HG03060 (cell line): ENCODE results near the gene CYTH4.
"Not testable (repeated sequence)": the region's sequence is repeated elsewhere in the genome, so short reads cannot be mapped to it uniquely, and the experiment has no call there.

ENCODE experiments used
- ATAC-seq: cut with Tn5 transposase; IDR thresholded peaks from one replicate; pipeline ENCODE4 v1.9.1; 2021; ENCODE audit warnings: low read depth, moderate number of reproducible peaks; ENCODE audit not compliant: unreplicated experiment

The CYTH4 gene, protein sequence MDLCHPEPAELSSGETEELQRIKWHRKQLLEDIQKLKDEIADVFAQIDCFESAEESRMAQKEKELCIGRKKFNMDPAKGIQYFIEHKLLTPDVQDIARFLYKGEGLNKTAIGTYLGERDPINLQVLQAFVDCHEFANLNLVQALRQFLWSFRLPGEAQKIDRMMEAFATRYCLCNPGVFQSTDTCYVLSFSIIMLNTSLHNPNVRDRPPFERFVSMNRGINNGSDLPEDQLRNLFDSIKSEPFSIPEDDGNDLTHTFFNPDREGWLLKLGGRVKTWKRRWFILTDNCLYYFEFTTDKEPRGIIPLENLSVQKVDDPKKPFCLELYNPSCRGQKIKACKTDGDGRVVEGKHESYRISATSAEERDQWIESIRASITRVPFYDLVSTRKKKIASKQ

DNA sequence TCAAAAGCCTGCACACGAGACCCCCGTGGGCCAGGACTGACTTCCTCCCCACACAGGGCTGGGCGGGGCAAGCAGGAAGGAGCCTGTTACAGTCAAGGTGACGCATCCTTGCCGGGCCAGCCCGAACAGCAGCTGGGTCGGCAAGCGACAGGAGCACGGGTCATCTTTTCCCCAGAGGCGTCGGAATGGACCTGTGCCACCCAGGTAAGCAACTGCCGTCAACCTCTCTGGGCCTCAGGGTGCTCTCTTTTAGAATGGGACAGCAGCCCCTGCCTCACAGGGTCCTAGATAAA, at the start of gene CYTH4:
TSS of gene CYTH4 (plus strand) at position 124 of the 293 bp plus-strand sequence. CDS start at position 186, 62 bp downstream.
- no peak for ATAC-seq

DNA sequence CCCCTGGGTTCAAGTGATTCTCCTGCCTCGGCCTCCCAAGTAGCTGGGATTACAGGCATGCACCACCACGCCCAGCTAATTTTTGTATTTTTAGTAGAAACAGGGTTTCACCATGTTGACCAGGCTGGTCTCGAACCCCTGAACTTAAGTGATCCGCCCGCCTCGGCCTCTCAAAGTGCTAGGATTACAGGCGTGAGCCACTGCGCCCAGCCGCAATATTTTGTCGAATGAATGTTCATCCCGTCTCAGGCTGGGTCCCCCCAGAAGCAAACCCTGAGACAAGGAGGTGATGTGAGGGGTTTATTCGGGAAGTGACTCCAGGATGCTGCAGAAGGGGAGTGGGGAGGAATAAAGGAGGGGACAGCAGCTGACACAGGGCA, 48.9 kb upstream of the CYTH4 start:
- not testable (repeated sequence) for ATAC-seq

DNA sequence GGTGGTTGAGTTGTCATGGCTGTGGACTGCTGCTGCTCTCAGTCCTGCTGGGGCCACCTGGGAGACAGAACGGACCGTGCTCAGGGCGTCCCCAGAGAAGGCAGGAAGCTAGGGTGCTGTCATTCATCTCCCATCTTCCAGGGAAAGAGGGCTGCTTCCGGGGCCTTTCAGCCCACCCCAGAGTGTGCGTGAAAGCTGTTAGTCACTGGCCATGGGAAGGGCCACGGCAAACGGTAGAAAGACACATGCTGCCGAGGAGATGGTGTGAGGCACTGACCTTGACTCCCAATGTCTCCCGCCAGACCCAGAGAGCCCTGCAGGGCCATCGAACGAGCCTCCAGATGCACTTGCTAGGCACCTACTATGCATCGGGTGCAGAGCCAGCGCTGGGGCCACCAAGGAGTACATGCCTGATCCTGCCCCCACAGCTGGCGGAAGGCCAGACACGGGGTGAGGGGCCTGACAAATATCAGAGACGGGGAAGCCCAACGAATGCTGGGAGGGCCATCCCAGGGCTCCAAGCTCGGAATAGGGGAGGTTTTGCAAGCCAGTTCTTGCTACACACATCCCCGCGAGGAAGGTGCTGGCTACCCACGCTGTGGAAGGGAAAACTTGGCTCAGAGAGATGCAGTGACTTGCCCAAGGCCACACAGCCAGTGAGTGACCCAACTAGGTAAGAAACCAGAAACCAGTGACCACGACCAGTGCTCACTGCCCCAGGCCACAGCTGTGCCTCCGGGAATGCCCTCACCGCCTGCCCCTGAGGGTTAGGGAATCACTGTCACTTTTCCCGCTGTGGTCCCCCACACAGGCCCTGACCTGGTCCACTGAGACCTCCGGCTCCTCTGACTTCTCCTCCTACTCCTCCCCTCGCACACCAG, 48.3 kb upstream of the CYTH4 start:
- no peak for ATAC-seq

DNA sequence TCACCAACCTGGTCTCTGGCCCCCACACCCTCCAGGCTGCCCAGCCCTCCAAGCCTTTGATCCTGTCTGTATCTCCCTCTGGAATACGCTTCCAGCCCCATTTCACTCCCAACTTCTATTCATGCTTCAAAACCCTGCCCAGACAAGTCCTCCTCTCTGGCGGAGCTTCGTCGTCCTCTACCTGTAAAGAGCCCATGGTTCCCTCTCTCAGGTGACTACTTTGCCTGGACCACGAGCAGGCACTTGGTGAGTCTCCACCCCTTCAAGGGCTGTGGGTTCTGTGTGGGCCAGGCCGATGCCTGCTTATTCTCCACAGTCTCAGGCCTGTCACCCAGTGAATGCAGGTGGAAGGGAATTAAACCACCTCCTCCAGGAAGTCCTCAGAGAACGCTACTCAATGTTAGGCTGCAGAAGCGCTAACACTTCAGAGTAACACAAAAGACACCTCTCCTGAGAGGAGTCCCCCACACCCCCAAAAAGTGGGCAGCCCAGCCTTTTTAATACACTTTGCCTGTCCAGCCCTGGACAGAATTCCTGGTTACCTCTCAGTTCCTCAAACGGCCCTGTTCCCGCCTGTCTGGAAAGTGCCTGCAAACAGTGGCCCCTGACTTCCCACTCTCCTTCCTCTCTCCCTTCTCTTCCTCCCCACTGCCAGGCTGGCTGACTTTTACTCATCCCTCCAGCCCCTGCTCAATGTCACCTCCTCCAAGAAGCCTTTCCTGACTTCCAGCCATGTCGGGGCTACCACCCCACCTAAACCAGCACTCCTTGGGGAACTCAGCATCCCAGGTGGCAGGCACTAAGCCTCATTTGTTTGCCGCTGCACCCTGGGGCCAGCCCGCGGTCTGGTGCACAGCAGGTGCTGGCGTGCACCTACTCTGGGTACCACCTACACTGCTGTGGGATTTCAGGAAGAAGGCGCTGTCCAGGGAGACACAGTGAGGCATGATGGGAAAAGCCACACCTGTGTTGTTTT, 47.3 kb upstream of the CYTH4 start:
- no peak for ATAC-seq

DNA sequence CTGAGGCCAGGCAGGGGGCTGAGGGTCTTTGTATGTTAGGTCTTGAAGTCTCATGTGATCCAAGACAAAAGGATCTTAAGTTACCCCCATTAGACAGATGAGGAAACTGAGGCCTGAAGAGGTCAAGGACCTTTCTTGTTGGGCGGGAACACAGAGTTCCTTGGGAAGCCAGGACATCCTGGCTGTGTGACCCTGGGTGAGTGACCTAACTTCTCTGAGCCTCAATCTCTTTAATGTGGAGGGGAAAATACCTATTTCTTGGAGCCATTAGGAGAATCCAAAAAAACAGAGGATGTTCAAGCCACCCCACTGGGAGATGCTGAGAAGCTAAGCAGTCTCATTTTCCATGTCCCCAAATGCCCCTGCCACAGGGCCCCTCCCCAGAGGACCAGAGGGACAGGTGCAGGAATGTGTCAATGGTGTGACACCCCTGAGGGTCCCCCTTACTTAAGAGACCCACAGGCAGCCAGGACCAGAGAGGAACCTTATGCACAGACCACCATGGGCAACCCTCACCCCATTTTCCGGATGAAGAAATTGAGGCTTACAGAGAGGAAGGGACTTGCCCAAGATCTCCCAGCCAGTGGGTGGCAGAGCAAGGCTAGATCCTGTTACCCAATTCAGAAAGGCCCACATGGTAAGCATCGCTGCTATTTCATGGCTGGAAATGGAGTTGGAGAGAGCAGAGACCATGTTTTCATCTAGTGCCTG, 46.3 kb upstream of the CYTH4 start:
- ATAC-seq: no peak

DNA sequence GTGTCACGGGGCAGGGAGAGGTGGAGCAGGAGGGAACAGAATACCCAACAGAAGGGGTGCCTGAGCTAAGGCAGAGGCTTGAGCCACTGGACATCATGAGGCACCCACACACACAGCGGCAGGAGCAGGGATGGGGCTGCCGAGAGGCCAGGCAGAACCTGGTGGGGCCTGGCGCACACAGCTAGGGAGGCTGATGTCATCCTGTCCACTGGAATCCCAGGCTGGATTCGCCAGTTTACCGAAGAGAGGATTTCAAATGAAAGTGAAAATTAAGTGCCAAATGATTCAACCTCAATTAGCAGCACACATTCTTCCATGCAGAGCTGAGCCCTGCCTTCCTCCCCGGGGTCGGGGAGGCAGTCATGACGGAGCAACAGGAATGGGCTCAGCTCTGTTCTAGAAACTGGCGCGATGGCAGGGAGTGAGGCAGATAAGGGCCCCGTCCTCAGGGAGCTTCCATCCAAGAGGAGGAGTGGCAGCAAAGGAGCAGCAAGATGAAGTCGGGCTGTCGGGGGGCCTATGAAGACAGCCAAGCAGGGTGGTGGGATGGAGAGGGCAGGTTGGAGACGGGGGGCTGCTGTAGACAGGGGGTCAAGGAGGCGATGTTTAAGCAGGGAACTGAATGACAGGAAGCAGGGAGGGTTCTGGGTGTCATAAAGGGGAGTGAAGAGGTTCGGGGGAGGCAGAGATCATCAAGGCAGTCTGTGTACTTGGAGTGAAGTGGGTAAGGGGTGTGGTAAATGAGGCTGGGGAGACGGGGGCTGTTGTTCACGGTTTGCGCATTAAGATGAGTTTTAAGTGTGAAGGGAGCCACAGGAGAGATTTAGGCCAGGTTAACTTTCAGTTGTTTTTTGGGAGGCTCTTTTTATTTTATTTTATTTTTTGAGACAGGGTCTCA, 44.7 kb upstream of the CYTH4 start:
- ATAC-seq: no peak

DNA sequence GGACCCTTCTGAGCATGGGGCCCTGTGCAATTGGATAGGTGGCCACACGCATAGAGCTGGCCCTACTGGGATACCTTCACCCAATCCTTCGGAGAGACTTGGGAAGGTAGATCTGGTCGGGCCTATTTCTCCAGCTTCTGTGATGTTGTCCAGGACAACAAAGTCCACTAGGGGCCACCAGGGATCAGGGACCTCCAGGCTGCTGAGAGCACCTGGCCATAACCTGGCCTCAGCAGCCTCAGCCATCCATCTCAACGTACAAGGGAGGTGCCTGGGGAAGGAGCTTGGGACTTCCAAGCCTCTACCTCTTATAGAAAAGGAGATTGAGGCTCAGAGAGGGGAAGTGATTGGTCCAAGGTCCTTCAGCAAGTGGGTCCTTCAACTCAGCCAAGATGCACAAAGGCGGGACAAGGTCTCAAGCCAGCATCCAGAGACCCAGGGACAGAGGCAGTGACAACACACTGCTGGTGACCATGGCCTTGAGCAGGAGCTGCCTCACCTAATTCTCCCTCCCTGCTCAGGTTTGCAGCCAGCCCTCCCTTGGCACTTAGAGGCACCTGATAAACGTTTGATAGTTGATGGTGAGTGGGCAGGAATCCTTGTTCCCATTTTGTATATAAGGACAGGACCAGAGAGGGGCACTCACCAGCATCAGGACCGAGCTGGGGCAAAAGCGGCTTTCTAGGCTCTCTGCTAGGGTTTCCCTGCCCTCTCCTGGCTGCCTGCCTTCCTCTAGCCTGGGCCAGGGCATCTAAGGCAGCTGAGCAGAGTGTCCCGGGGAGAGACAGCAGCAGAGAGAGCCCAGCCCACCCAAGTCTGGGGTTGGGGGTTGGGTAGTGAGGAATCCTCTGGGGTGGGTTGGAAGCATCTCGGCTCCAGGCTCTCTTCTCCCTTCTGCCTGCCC, 42.7 kb upstream of the CYTH4 start:
- no peak for ATAC-seq

DNA sequence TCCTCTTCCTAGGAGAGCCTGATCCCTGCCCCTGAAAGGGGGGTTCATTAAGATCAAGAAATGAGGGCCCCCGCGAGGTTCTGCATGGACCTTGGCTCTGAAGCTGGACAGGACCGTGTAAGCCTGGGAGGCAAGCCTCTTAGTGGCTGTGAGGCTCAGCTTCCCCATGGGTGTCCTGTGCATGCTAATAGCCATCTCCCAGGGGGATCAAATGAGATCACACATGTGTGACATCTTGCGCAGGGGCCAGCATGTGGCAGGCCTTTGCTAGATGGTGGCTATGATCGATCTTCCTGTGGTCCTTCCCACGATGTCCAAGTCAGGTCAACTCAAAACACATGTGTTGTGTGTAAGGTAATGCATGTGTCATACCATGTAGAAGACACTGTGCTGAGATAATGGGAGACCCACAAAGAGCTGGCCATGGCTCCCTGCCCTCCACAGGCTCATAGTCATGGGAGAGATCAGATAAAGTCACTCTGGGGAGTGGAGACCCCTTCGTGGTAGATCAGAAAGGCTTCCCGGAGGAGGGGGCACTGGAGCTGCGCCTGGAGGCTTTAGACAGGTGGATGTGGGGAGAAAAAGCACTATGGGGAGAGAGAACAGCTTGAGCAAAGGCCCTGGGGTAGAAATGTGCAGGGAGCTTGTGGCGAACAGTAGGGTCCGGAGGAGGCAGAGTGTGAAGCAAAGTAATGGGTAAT, 41.9 kb upstream of the CYTH4 start:
- ATAC-seq: no peak

DNA sequence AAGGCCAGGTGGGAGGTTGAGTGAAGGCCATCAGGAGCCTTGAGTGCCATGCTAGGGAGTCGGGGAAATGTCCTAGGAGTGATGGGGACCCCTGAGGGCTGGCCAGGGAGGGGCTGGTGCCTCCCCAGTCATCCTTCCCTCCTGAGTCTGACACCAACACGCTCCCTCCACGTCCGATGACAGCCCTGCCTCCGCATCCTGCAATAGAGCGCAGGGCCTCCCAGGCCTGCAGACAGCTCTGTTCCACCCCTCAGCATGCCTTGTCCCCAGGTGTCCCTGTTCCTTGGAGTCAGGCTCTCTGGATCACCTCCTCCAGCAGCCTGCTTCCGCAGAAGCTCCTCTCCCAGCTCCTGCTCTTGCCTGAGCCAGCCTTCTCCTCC, 41.4 kb upstream of the CYTH4 start:
- ATAC-seq: no peak

DNA sequence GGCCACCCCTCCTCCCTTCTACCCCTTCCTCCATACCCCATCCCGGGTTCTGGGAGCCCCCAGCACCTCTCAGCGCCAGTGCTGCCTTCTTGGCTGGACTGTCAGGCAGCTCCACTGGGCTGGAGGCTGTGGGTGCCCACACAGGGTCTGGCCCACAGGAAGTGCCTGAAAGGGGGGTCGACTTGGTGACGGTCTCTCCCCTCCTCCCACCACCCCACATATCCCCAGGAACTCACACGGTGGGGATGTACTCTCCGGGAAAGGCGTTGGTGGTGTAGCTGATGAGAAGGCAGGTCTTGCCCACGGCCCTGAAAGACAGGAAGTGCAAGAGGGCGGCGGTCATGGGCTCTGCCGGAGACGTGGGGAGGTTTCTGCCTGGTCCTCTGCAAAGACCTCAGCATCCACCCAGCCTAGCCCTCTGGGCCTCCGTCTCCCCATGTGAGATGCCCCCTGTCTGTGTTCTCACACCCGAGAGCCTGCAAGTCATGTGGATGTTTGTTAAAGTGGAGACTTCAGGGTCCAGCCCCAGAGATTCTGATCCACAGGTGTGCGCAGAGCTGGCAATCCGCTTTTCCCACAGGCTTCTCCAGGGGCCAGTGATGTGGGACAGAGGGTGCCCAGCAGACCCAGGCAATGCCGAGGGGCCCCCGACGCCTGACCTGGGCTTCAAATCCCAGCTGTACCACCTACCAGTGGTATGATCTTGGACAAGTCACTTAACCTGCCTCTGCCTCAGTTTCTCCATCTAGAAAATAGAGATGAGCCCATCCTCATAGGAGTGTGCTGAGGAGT, 40.8 kb upstream of the CYTH4 start:
- no peak for ATAC-seq

DNA sequence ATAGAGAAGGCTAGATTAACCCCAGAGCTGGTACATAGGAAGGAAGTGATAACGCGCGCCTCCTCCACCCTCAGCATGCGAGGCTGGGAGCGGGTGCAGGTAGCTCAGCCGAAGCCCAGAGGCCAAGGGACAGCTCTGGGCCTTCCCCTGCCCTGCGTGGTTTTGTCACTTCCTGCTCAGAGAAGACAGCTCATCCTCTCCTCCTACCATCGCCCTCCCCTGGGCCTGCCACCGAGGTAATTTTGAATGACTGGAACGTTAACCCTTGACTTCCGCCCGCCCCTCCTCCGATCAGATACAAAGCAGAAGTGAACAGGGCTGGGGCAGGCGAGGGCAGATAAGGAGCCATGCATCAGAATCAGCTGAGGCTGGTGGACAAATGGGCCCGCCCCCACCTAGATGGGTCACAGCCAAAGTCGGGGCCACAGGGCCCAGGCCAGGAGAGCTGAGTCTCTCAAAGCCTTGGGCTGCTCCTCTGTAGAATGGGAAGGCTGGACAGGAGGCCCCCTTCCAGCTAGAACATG, 39.9 kb upstream of the CYTH4 start:
- ATAC-seq: peak; percentile 41

DNA sequence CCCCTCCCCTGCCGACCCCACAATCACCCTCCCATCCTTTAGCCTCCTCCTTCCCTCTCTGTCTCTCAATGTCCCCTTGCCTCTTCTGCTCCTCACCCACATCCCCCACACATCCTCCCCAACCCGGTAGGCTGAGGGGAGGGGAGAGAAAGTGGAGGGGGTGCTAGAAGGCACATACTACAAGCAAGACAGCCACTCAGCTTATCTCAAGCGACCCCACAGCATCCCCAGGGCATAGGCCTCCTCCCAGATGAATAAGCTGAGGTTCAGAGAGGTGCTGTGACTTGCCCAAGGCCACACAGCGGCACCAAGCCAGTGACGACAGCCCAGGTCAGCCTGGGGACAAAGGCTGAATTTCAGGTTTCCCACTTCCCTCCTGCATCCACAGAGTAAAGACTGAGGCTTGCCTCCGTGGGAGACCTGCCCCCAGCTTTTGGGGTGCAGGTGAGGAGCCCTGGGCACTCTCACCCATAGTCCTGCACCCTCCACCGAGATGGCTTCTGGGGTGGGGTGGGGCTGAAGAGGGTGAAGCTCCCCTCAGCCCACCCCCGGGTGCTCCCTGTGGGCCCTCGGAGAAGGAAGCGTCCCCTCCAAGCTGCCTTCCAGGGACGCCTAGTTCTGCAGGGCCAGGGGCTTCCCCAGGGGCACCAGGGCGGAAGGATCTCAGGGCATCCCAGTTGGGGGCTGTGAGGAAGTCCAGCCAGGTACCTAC, 38.8 kb upstream of the CYTH4 start:
- ATAC-seq: no peak

DNA sequence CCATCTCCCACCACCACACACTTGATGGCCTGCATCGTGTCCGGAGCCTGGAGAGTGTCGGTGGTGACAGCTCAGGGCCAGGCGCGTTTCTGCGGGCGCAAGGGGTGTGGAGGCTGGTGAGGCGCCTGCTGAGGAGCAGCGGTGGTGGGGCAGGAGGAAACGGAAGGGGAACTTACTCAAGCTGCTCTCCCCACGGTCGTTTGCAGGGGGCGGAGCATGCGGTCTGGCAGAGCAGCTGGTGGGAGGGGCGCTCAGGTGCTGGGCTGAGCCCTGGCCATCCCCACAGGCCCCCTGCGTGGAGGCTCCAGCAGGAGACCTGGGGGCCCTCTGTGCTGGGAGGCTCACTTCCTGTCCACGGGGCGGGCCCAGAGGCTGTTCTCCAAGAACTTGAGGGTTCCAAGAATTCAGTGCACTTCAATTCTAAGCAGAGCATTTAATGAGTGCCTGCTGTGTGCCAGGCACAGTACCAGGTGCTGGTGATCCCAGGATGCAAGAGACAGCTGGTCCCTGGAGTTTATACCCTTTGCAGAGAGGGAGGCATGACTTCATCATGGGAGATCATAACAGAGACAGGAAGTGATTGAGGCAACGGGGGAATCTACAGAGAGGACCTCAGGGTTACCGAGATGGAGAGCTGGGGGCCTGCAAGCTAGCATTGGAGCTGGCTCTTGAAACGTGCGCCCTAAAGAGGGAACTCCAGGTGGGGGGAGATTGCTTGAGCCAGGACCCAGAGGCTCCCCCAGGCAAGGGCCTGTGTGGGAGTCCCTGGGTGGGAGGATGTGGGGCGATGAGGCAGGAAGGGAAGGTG, 38.0 kb upstream of the CYTH4 start, which contains the start of gene RAC2:
TSS of gene RAC2 (minus strand) at position 156 of the 808 bp plus-strand sequence. CDS start at position 35, 121 bp downstream.
- ATAC-seq: no peak

DNA sequence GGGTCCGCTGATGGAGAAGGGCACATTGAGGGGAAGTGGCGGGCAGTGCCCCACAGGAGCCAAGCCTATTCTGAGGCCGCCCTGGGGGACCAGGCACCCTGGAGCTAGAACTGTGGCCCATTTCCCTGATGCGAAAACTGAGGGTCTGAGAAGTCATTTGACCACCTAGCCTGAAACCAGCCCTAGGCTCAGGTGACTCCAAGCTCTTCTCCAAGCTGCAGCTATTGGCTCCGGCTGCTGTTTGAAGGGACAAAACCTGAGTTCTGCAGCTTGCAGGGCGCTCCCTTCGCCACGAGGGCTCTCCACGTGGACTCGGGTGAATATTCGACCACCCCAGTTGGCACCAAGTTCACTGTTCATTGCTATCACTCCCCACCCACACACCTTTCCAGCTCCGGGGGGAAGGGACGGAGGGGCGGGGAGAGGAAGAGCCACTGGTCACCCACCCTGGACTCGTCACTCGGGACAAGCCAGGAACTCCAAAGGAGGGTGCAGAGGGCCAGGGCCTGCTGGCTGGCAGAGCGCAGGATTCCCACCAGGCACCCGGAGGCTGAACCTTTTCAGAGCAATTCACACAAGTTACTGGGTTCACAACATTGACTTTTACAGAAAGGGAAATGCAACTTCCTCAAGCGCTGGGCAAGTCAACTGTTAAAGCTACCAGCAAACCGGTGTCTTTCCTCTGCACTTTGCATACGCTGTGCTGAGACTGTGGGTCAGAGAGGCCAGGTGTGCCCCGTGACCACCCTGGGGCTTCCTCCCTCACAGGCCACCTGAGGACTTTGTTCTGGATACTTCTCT, 37.2 kb upstream of the CYTH4 start:
- ATAC-seq: peak; percentile 28
